Adipose tissue (tissue), 3 donors: ENCODE results near the gene CSNK1G1. TPM values are rescaled to one million over a fixed set of nuclear protein-coding genes. Genes with fewer than 3 reads are reported as not detected.

ENCODE experiments used
- H3K27ac ChIP-seq: one replicate; pipeline ENCODE4 v1.5.1; 2013; ENCODE audit warnings: low read depth, low read length
- WGBS, 3 donors: extraction: QIAGEN DNeasy Blood & Tissue Kit; methylation state at CpG; one replicate each; pipeline ENCODE4 v1.1.7; 2013; 5-methylcytosine and 5-hydroxymethylcytosine counted together
- polyA plus RNA-seq, 3 donors: library from polyadenylated mRNA; stranded (reverse); fragments of 200-250 nt; gene quantifications; one replicate each; pipeline ENCODE4 v1.2.3, GENCODE V29; 2013
- donor health status: healthy with polysubstance abuse.
- donor health status: Bipolar disorder and iron deficiency.
- donor health status: healthy.

The CSNK1G1 gene
- polyA plus RNA-seq, 3 donors, result 2.3 to 4.8 (median 2.9) TPM

GRCh38 chr15:64256051-64256450 lies 99.9 kb downstream of the CSNK1G1 start:
- H3K27ac ChIP-seq, result no peak overlapping the region
- WGBS, 3 donors, result 52 to 89% (median 66%) methylated on average over 3 of the region's 3 CpGs

- H3K27ac ChIP-seq, result no peak overlapping the region
Observed at GRCh38 chr15:64251658-64252057, 104.3 kb downstream of the CSNK1G1 start.

GRCh38 chr15:64251121-64251520 lies 104.9 kb downstream of the CSNK1G1 start:
- 83 to 88% (median 84%) methylated on average over 2 of the region's 2 CpGs for WGBS, 3 donors
- H3K27ac ChIP-seq, result no peak overlapping the region

GRCh38 chr15:64249883-64250575 lies 105.9 kb downstream of the CSNK1G1 start:
- no peak overlapping the region for H3K27ac ChIP-seq

GRCh38 chr15:64249406-64249805 lies 106.6 kb downstream of the CSNK1G1 start:
- no peak overlapping the region for H3K27ac ChIP-seq
- 71 to 86% (median 82%) methylated on average over 3 of the region's 3 CpGs for WGBS, 3 donors

GRCh38 chr15:64247906-64248541 lies 107.9 kb downstream of the CSNK1G1 start:
- WGBS, 3 donors, result 31 to 70% (median 66%) methylated on average over 2 of the region's 2 CpGs
- H3K27ac ChIP-seq, result no peak overlapping the region

GRCh38 chr15:64247535-64247905 lies 108.5 kb downstream of the CSNK1G1 start:
- H3K27ac ChIP-seq, result no peak overlapping the region

GRCh38 chr15:64246364-64247189 lies 109.4 kb downstream of the CSNK1G1 start:
- H3K27ac ChIP-seq, result no peak overlapping the region
- WGBS, 3 donors, result 69 to 82% (median 72%) methylated on average over 9 of the region's 9 CpGs

- 97 to 100% (median 99%) methylated on average over 4 of the region's 4 CpGs for WGBS, 3 donors
- no peak overlapping the region for H3K27ac ChIP-seq
Observed at GRCh38 chr15:64245405-64245804, 110.6 kb downstream of the CSNK1G1 start.

GRCh38 chr15:64237677-64238076 lies 118.3 kb downstream of the CSNK1G1 start:
- H3K27ac ChIP-seq, result no peak overlapping the region
- WGBS, 3 donors, result 74 to 85% (median 74%) methylated on average over 3 of the region's 3 CpGs

- WGBS, 3 donors, result 91 to 99% (median 93%) methylated on average over 2 of the region's 2 CpGs
- H3K27ac ChIP-seq, result no peak overlapping the region
Observed at GRCh38 chr15:64236156-64236894, 119.6 kb downstream of the CSNK1G1 start.

- whole genome bisulfite sequencing, 3 donors, result 80 to 93% (median 87%) methylated on average over 4 of the region's 4 CpGs
- H3K27ac ChIP-seq, result no peak overlapping the region
Observed at GRCh38 chr15:64235552-64235951, 120.4 kb downstream of the CSNK1G1 start.

GRCh38 chr15:64233299-64233698 lies 122.7 kb downstream of the CSNK1G1 start:
- WGBS, 3 donors, result 96 to 97% (median 96%) methylated on average over 4 of the region's 4 CpGs
- H3K27ac ChIP-seq, result no peak overlapping the region

- H3K27ac ChIP-seq, result no peak overlapping the region
- WGBS, 3 donors, result 60 to 71% (median 65%) methylated on average over 1 of the region's 1 CpG
Observed at GRCh38 chr15:64232400-64232799, 123.6 kb downstream of the CSNK1G1 start.

- WGBS, 3 donors, result 85 to 96% (median 92%) methylated on average over 2 of the region's 2 CpGs
- H3K27ac ChIP-seq, result no peak overlapping the region
Observed at GRCh38 chr15:64229129-64229724, 126.7 kb downstream of the CSNK1G1 start.

GRCh38 chr15:64225804-64226203 lies 130.2 kb downstream of the CSNK1G1 start:
- whole genome bisulfite sequencing, 3 donors, result 93 to 99% (median 95%) methylated on average over 11 of the region's 11 CpGs
- H3K27ac ChIP-seq, result no peak overlapping the region

- no peak overlapping the region for H3K27ac ChIP-seq
- WGBS, 3 donors, result 9 to 28% (median 20%) methylated on average over 2 of the region's 2 CpGs
Observed at GRCh38 chr15:64224511-64224910, 131.5 kb downstream of the CSNK1G1 start.

- H3K27ac ChIP-seq, result no peak overlapping the region
Observed at GRCh38 chr15:64223882-64224281, 132.1 kb downstream of the CSNK1G1 start.
